GM19324 (cell line): ENCODE data around the gene ADAMTS12.
"Not testable (repeated sequence)": the region's sequence is repeated elsewhere in the genome, so short reads cannot be mapped to it uniquely, and the experiment has no call there.

Experiments used
- ATAC-seq: cut with Tn5 transposase; IDR thresholded peaks from one replicate; pipeline ENCODE4 v1.9.1; 2021; ENCODE audit warnings: mild to moderate bottlenecking, moderate library complexity; ENCODE audit not compliant: unreplicated experiment, low FRiP score

ADAMTS12 gene

DNA sequence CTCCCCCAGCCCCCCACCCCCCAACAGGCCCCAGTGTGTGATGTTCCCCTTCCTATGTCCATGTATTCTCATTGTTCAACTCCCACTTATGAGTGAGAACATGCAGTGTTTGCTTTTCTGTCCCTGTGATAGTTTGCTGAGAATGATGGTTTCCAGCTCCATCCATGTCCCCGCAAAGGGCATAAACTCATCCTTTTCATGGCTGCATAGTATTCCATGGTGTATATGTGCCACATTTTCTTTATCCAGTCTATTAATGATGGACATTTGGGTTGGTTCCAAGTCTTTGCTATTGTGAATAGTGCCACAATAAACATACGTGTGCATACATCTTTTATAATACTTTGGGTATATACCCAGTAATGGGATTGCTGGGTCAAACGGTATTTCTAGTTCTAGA is 23.1 kb upstream of the ADAMTS12 start:
- ATAC-seq, result not testable (repeated sequence)

DNA sequence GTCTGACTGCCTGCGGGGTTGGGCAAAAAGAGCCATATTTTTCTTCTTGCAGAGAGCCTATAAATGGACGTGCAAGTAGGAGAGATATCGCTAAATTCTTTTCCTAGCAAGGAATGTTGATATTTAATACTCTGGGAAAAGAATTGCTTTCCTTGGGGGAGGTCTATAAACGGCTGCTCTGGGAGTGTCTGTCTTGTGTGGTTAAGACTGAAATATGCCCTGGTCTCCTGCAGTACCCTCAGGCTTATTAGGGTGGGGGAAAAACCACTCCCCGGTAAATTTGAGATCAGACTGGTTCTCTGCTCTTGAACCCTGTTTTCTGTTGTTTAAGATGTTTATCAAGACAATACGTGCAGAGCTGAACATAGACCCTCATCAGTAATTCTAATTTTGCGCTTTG is 14.5 kb upstream of the ADAMTS12 start:
- not testable (repeated sequence) for ATAC-seq

DNA sequence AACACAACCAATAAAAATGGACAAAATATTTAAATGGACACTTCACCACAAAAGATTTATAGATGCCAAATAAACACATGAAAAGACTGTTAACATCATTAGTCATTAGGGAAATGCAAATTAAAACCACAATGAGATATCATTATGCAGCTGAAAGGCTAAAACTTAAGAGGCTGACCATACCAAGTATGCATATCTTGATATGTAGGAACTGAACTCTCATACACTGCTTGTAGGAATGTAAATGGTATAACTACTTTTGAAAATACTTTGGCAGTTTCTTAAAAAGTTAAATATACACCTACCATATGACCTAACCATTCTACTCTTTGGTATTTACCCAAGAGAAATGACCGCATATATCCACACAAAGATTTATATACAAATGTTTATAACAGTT is 13.6 kb upstream of the ADAMTS12 start:
- ATAC-seq, result no peak

DNA sequence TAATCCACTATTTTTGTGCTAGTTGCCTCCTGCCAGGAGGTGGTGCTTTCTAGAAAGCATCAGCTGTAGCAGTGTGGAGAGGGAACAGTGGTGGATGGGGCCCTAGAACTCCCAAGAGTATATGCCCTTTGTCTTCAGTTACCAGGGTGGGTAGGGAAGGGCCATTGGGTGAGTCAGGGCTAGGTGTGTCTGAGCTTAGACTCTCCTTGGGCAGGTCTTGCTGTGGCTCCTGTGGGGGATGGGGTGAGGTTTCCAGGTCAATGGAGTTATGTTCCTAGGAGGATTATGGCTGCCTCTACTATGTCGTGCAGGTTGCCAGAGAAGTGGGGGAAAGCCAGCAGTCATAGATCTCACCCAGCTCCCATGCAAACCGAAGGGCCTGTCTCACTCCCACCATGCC is 11.3 kb upstream of the ADAMTS12 start:
- no peak for ATAC-seq

DNA sequence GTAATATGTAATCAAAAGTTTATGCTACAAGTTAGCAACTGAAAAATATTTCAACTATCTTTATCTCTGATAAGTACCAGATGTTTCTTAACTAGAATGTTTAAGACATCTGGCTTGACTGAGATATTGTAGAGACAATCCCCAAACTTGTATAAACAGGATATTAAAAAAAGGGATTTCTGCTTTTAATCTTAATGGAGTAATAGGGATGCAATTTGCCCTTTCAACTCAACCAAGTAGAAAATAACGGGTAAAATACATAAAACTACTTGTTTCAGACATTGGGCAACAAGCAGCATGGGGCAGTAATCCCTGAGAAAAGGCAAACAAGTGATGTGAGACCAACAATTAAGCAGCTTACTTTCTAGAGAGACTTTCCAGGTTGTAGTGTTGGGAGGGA is 9.4 kb upstream of the ADAMTS12 start:
- ATAC-seq, result no peak

DNA sequence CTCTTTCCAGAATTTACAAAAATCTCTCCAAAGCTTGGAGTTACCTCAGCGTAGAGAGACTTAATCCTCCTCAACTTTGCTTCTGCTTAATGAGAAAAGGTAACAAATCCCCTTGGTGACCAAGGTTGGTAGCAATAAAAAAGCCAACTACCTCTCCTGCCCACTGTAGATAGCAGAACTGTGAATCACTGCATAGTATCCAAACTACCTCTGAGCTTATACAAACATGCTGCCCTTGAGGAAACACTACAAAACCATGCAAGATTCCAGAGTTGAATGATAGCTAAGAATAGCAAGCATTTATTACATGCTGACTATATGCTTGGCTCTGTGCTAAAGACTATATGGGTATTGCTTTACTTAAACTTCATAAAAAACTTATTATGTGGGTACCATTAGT is 2.8 kb upstream of the ADAMTS12 start:
- ATAC-seq, result no peak

DNA sequence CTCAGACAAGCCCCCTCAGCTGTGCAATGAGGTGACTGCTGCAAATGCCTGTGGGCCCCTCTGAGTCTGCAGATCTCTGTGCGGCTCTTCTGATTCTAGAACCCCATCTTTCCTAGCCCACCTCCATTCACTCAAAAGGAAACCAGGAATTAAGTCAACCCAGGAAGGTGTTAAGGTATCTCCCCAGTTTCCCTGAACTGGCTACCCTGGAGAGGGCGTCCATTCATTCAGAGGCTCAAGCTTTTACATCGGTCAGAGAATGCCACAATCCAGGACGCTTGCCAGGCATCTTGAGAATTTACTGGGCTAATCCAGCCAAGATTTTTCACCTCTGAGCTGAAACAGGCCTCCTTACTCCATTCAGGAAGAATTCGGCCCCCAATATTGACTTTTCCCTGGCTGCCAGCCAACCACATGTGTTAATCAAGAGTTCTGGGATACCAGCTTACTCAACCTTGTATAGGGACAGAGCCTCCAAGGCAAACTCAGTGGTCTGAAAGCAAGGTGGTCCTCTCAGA is 889 bp upstream of the ADAMTS12 start:
- no peak for ATAC-seq

DNA sequence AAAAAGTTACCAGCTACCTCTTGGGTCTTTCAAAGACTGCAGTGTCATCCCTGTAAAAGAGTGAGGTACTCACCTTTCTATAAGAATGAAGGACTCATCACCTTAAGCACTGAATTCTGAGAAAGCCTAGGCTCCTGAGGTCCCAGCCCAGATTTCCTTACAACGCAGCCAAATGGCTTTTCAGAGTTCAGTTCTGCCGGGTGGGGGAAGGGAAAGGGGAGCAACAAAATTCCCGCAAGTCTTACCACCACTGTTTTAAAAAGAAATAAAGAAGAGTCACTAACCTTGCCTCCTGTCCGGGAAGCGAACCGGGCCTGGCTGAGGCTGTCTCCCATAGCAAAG is 373 bp downstream of the ADAMTS12 start:
- ATAC-seq, result no peak

DNA sequence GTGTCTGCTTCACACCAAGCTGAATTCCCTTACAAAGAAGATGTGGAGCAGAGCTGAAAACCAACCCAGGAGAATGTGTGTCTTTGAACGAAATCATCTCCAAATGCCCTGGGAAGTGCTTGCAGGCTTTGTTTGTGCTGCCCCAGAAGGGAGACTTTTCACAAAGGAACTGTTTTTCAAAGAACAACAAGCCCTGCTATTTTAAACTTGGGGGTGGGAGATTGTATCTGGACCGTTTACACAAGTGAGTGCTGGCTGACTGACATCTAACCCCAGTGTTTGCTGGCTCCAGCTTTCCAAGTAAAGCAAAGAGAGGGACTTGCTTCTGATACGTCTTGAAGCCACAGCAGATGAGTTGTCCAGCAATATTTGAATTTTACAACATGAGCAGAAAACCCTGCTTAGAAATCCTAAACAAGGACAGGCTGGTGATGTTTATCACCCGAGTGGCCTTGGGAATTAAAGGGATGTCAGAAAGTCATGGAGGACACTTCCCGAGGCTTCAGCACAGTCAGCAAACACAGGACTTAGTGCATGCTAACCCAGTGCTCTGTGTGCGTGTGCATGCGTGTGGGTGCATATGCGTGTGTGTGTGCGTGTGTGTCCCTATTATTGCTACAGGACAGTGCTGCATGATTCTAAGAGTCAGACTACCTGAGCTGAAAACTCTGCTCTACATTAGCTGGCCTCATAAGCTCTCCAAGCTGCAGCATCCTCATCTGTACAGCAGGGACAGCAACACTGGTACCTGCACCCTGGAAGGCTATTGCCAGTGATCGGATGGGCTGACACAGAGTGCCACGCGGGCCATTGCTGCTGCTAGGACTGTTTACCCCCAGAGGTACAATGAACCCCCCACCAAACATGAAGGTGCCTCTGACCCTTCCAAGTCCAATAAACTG is 1.4 kb downstream of the ADAMTS12 start:
- ATAC-seq, result no peak

DNA sequence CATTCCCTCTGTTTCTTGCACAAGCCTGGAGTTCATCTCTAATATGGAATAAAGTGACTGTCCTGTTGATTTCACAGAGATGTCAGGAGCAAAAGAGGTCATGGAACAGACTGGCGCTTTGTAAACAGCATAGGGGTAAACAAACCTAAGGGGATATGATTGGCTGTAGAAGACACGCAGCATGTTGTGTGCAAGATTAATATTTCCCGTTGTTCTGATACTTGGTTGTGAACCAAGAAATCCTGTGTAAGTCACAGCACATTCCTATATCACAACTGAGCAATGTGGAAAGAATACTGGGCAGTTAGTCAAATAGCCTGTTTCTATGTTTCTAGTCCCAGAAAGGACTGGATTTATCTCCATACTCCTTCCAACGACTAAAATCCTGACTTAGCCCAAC is 3.2 kb downstream of the ADAMTS12 start:
- ATAC-seq, result no peak

DNA sequence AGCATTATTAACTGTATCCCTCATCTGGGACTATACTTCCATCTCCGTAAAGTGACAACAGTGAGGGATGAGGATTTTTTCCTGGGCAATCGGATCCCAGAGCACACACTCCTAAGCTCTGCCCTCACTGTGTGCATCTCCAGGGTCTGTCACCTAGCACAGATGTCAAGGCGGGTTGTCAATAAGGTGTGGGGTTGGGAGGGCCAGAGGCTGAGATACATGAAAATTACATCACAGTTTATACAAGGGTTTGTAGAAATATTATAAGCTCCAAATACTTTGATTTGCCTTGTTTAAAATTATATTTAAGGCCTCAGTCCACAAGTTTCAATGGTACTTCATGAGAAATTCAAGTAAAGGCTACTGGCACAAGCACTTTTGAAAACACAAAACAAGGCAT is 4.5 kb downstream of the ADAMTS12 start:
- ATAC-seq, result no peak

DNA sequence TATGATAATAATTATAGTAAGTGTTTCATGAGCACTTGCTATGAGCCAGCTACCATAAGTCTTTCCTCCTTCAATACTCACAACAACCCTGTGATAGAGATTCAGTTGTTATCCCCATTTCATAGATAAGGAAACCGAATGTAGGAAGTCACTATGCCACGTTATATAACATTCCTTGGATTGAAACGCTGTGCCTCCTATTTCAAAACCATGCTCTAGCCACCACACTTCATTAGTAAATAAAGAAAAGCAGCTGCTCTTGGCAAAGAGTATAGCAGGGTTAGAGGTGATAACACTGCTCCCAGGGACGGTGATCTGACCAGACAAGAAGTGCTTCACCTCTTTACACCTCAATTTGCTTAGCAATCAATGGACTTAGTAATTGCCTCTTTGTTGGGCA is 5.5 kb downstream of the ADAMTS12 start:
- ATAC-seq, result no peak

DNA sequence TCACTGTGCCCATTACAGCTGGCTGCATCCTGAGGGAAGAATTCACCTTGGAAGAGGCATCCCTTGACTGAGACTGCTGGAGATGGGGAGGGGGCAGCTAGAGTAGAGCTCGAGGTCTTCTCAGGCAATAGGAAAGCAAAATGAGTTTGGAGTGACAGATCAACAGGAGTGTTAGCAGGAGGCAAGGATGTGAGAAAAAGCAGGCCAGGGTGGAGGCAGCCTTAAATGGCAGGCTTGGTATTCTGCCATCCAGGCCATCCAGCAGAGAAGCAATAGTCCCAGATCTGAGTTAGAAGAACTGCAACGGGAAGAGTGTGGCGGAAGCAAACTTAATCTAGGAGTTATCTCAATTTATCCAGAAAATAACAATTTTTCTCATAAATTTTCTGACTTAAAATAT is 6.1 kb downstream of the ADAMTS12 start:
- no peak for ATAC-seq

DNA sequence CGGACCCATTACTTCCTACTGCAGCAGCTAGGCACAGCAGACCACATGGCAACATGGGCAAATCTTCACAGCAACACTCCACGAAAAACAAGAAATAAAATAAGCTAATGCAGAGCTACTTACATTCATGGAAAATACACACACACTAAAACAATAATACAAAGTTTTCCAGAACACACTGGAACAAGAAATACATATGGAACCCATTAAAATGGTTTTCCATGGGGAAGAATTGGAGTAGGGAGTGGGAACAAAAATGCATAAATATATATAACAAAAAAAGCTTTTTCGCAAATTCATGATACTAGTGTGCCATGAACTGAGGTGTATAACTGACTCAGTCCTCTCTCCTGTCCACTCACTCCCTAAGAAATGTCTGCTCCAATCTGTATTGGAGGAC is 8.3 kb downstream of the ADAMTS12 start:
- ATAC-seq, result no peak

DNA sequence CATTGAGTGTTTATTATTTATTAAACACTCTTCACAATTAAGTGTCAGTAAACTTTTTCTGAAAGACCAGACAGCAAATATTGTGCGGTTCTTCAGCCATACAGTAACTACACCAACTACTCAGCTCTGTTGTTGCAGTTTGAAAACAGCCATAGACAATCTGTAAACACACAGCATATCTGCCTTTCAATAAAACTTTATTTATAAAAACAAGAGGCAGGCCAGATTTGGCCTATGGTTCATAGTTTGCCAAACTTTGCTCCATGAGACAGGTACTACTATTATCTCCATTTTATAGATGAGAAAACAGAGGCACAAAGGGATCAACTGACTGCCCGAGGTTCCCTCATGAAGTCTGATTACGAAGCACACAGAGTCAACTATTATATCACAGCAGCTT is 11.5 kb downstream of the ADAMTS12 start:
- ATAC-seq, result no peak

DNA sequence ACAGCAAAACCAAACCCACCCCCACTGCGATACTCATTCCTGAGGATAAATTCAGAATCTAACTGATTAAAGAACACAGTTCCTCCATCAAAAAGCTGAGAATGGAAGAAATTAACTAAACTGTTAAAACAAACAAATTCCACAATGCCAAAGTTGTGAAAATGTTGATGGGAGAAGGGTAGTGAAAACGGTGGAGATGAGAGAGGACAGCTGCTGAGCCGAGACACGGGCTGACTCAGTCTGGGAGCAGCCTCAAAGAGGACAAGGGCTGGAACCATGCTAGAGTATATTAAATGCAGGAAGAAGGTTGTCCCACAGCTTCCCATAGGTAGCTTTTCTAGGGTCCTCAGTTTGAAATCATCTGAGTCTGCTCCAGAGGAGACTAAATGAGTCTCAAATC is 14.3 kb downstream of the ADAMTS12 start:
- ATAC-seq, result no peak

DNA sequence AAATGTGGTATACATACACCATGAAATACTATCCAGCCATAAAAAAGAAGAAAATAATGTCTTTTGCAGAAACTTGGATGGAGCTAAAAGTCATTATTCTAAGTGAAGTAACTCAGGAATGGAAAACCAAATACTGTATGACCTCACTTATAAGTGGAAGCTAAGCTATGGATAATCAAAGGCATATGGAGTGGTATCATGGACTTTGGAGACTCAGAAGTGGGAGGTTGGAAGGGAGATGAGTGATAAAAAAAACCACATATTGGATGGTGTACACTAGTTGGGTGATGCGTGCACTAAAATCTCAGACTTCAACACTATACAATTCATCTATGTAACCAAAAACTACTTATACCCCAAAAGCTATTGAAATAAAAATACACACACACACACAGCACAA is 24.5 kb downstream of the ADAMTS12 start:
- no peak for ATAC-seq

DNA sequence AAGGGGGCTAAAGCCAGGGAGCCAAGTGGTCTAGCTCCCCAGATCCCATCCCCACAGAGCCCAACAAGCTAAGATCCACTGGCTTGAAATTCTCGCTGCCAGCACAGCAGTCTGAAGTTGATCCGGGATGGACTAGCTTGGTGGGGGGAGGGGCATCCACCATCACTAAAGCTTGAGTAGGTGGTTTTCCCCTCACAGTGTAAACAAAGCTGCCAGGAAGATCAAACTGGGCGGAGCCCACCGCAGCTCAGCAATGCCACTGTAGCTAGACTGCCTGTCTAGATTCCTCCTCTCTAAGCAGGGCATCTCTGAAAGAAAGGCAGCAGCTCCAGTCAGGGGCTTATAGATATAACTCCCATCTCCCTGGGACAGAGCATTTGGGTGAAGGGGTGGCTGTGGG is 32.6 kb downstream of the ADAMTS12 start:
- ATAC-seq, result not testable (repeated sequence)

DNA sequence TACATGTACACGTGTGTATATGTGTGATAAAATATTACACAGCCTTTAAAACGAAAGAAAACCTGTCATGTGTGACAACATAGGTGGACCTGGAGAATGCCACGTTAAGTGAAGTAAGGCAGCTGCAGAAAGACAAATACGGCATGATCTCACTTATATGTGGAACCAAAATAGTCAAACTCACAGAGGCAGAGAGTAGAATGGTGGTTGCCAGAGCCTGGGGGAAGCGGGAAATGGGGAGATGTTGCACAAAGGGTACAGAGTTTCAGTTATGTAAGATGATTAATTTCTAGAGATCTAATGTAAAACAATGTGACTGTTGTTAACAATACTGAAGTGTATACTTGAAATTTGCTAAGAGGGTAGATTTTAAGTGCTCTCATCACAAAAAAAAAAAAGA is 34.8 kb downstream of the ADAMTS12 start:
- no peak for ATAC-seq

DNA sequence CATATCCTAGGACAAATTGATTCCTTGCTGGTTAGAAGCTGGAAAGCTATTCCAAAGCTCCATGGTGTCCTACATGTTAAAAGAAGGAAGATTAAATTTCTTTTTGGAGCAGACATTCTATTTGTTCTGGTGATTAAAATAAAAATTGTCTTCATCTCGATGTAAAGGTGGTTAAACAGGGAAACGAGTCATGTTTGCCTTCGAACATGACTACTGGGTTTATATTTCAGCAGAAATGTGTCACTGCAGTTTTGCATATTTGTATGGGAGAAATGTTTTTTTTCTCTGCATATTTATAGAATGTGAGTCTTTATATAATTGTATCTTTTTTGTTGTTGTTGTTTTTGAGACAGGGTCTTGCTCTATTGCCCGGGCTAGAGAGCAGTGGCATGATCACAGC is 36.4 kb downstream of the ADAMTS12 start:
- no peak for ATAC-seq

DNA sequence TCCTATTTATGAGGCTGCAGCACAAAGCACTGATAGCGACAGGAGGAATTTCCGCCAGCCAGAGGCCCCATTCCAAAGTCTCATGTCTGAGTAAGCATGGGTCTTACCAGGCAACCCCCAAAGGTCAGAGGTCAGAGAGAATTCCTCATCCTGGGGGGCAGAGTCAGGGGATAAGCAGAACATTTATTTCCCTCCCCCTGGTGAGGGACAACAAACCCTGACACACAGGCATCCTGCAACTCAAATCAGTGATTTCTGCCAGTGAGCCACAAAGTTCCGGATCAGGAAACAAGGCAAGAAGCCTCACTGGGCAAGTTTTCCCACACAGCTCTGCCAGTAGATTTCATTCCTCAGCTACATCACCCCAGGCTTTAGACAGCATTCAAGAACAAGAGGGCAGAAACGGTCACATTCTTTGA is 37.0 kb downstream of the ADAMTS12 start:
- ATAC-seq, result no peak

DNA sequence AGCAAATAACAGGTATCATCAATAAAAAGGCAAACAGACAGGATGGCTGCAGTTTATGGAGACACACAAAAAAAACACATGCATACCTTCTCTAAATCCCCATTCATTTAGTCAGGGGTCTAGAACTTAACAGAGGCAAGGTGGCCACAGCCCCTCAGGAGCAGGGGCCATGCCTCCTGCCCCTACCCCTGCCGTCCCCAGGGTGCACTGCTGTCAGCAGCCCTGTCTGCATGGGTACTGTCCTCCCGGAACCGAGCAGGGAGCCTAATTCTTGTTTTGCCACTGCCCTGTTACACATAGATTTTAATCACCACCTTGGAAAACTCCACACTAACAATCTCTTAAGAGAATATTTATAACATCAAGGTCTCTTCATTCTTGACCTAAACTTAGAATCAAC is 39.0 kb downstream of the ADAMTS12 start:
- ATAC-seq, result no peak
